GM12891 (cell line): ENCODE data around the gene KRT13.

ENCODE experiments used
- PAX5 ChIP-seq: IDR thresholded peaks from 2 replicates; pipeline ENCODE4 v1.6.1; 2011; ENCODE audit warnings: low read length, moderate library complexity, mild to moderate bottlenecking; ENCODE audit not compliant: insufficient read depth, severe bottlenecking
- POLR2A ChIP-seq: IDR thresholded peaks from 2 replicates; pipeline ENCODE4 v1.6.1; 2011; ENCODE audit warnings: low read depth, low read length, control low read depth
- POLR2AphosphoS5 ChIP-seq: IDR thresholded peaks from 2 replicates; pipeline ENCODE4 v1.6.1; 2011; ENCODE audit warnings: low read depth, low read length, control low read depth
- TAF1 ChIP-seq: IDR thresholded peaks from 2 replicates; pipeline ENCODE4 v1.6.1; 2011; ENCODE audit warnings: low read depth, low read length, control low read depth

DNA sequence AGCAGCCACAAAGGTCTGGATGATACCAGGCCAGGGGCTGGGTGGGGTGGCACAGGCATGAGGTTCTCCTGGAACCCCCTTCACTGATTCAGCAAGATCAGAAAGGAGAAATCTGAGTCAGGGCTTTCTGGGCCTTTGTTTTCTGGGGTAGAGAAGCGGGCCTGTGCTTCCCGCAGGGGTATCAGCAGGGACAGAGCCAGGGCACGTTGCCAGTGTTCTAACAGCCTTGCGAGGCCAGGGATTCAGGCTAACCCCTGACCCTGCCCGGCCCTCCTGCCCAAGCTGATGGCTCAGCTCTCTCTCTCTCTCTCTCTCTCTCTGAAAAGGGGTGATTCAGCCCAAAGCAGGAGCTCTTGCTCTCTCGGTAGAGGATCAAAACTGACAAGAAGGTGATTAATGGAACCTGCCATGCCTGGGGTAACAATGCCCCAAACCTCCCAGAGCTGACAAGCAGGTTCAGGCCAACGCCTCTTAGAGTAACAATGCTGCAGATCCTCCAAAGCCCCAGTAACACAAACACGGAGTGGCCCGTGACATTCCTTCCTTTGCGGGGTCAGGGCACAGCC, 2.0 kb upstream of the KRT13 start:
- TF ChIP-seq POLR2A (no peak), POLR2AphosphoS5 (no peak), PAX5 (no peak), TAF1 (no peak)
